ENCODE data around the gene BRMS1L. TPM values are rescaled to one million over a fixed set of nuclear protein-coding genes. Genes with fewer than 3 reads are reported as not detected.
"Not testable (repeated sequence)": the region's sequence is repeated elsewhere in the genome, so short reads cannot be mapped to it uniquely, and the experiment has no call there.

The BRMS1L gene
- total RNA-seq, 2 donors from 2014 or later, result 5.4 to 7.7 TPM

- Mint-ChIP-seq H3K9me3 (no peaks in the 10 kb centered on the region), H3K4me1 (peaks cover 9% of the 10 kb centered on the region), H3K27ac (no peak overlapping the region), H3K4me3 (no peak overlapping the region), H3K36me3 (ENCODE audit: low read depth) (peaks cover 4% of the 10 kb centered on the region), H3K27me3 (no peaks in the 10 kb centered on the region)
- no peak for ATAC-seq (replicated peaks)
These were observed 15.2 kb upstream of the BRMS1L start for GRCh38 chr14:35810963-35811362.

- Mint-ChIP-seq H3K36me3 (ENCODE audit: low read depth) (no peaks in the 10 kb centered on the region), H3K27ac (no peak overlapping the region)
- peak; percentile 88 for ATAC-seq (replicated peaks)
These were observed 11.7 kb upstream of the BRMS1L start for GRCh38 chr14:35814371-35815005.

GRCh38 chr14:35818346-35819115 is 7.6 kb upstream of the BRMS1L start:
- Mint-ChIP-seq H3K36me3 (ENCODE audit: low read depth) (no peaks in the 10 kb centered on the region), H3K9me3 (no peaks in the 10 kb centered on the region), H3K27me3 (no peaks in the 10 kb centered on the region), H3K4me1 (no peaks in the 10 kb centered on the region), H3K27ac (no peak overlapping the region), H3K4me3 (no peak overlapping the region)
- ATAC-seq (replicated peaks), result peak; percentile 42

More at GRCh38 chr14:35814371-35815005, 11.7 kb upstream of the BRMS1L start:
- Mint-ChIP-seq H3K27me3 (no peaks in the 10 kb centered on the region), H3K9me3 (no peaks in the 10 kb centered on the region), H3K4me1 (no peaks in the 10 kb centered on the region), H3K4me3 (no peak overlapping the region)

GRCh38 chr14:35819591-35820540 is 6.3 kb upstream of the BRMS1L start:
- Mint-ChIP-seq H3K27ac (no peak overlapping the region), H3K4me3 (no peak overlapping the region), H3K9me3 (no peaks in the 10 kb centered on the region)

GRCh38 chr14:35821564-35822411 is 4.3 kb upstream of the BRMS1L start:
- Mint-ChIP-seq H3K36me3 (ENCODE audit: low read depth) (no peaks in the 10 kb centered on the region), H3K9me3 (no peaks in the 10 kb centered on the region), H3K27me3 (no peaks in the 10 kb centered on the region), H3K27ac (no peak overlapping the region), H3K4me1 (no peaks in the 10 kb centered on the region), H3K4me3 (no peak overlapping the region)
- no peak for ATAC-seq (replicated peaks)

More at GRCh38 chr14:35819591-35820540, 6.3 kb upstream of the BRMS1L start:
- H3K27me3 Mint-ChIP-seq, result no peaks in the 10 kb centered on the region
- ATAC-seq (replicated peaks), result no peak
- H3K36me3 Mint-ChIP-seq (ENCODE audit: low read depth), result no peaks in the 10 kb centered on the region
- no peaks in the 10 kb centered on the region for H3K4me1 Mint-ChIP-seq

- no peak overlapping the region for H3K27ac Mint-ChIP-seq
- ATAC-seq (replicated peaks), result no peak
These were observed 3.6 kb upstream of the BRMS1L start for GRCh38 chr14:35822501-35822900.

GRCh38 chr14:35824446-35825165 is 1.5 kb upstream of the BRMS1L start:
- not testable (repeated sequence) for H3K27ac Mint-ChIP-seq; ATAC-seq (replicated peaks)
- H3K4me3 Mint-ChIP-seq, result peak overlapping the region; percentile 91

More at GRCh38 chr14:35822501-35822900, 3.6 kb upstream of the BRMS1L start:
- Mint-ChIP-seq H3K27me3 (no peaks in the 10 kb centered on the region), H3K4me3 (no peak overlapping the region), H3K9me3 (no peaks in the 10 kb centered on the region), H3K36me3 (ENCODE audit: low read depth) (no peaks in the 10 kb centered on the region), H3K4me1 (peaks cover 4% of the 10 kb centered on the region)

GRCh38 chr14:35825968-35826217 is 245 bp upstream of the BRMS1L start:
- Mint-ChIP-seq H3K27ac (peak overlapping the region; percentile 82), H3K4me1 (peaks cover 9% of the 10 kb centered on the region), H3K27me3 (no peaks in the 10 kb centered on the region), H3K9me3 (no peaks in the 10 kb centered on the region), H3K4me3 (peak overlapping the region; percentile 91), H3K36me3 (ENCODE audit: low read depth) (no peaks in the 10 kb centered on the region)
- ATAC-seq (replicated peaks), result no peak

More at GRCh38 chr14:35824446-35825165, 1.5 kb upstream of the BRMS1L start:
- not testable (repeated sequence) for H3K36me3 Mint-ChIP-seq (ENCODE audit: low read depth); H3K9me3 Mint-ChIP-seq; H3K4me1 Mint-ChIP-seq; H3K27me3 Mint-ChIP-seq

- peaks cover 9% of the 10 kb centered on the region for H3K4me1 Mint-ChIP-seq
- H3K27ac Mint-ChIP-seq, result peak overlapping the region; percentile 82
- no peak for ATAC-seq (replicated peaks)
- H3K36me3 Mint-ChIP-seq (ENCODE audit: low read depth), result peaks cover 9% of the 10 kb centered on the region
- H3K4me3 Mint-ChIP-seq, result peak overlapping the region; percentile 91
- H3K9me3 Mint-ChIP-seq, result no peaks in the 10 kb centered on the region
- no peaks in the 10 kb centered on the region for H3K27me3 Mint-ChIP-seq
These were observed 846 bp downstream of the BRMS1L start for GRCh38 chr14:35826952-35827416.

- Mint-ChIP-seq H3K36me3 (ENCODE audit: low read depth) (peaks cover 12% of the 10 kb centered on the region), H3K9me3 (no peaks in the 10 kb centered on the region), H3K27me3 (no peaks in the 10 kb centered on the region), H3K27ac (peak overlapping the region; percentile 82), H3K4me3 (peak overlapping the region; percentile 91), H3K4me1 (peaks cover 9% of the 10 kb centered on the region)
- no peak for ATAC-seq (replicated peaks)
These were observed 1.7 kb downstream of the BRMS1L start for GRCh38 chr14:35827678-35828472.

- Mint-ChIP-seq H3K4me3 (no peak overlapping the region), H3K27ac (no peak overlapping the region), H3K36me3 (ENCODE audit: low read depth) (peaks cover 28% of the 10 kb centered on the region), H3K4me1 (peaks cover 9% of the 10 kb centered on the region), H3K9me3 (no peaks in the 10 kb centered on the region), H3K27me3 (no peaks in the 10 kb centered on the region)
- ATAC-seq (replicated peaks), result no peak
These were observed 3.3 kb downstream of the BRMS1L start for GRCh38 chr14:35829449-35829848.

GRCh38 chr14:35835208-35835982 is 9.3 kb downstream of the BRMS1L start:
- no peak for ATAC-seq (replicated peaks)
- Mint-ChIP-seq H3K27me3 (no peaks in the 10 kb centered on the region), H3K4me1 (no peaks in the 10 kb centered on the region), H3K9me3 (peaks cover under 1% of the 10 kb centered on the region), H3K36me3 (ENCODE audit: low read depth) (peaks cover 86% of the 10 kb centered on the region), H3K4me3 (no peak overlapping the region), H3K27ac (no peak overlapping the region)

All from activated T-helper 17 cell treated with anti-CD3 and anti-CD28 coated beads, Interleukin-2, amount 50 U/mL, for 72 hours (primary cell).